ENCODE measurements around the gene NDUFS6.

NDUFS6 gene

GRCh38 chr5:1760231-1760630 is 41.0 kb upstream of the NDUFS6 start:
- Histone ChIP-seq H3K9ac (ENCODE audit: low read depth, low read length) (no peak overlapping the region), H3K27me3 (ENCODE audit: control insufficient read depth, insufficient read depth, low read length) (peaks cover 23% of the 10 kb centered on the region), H3K9me3 (replicated peaks; ENCODE audit: low read length) (peaks cover 5% of the 10 kb centered on the region), H3K36me3 (ENCODE audit: insufficient read depth, low read length) (no peaks in the 10 kb centered on the region), H3K4me2 (ENCODE audit: low read length) (no peak overlapping the region), H3K4me3 (ENCODE audit: low read length) (no peak overlapping the region), H3K4me1 (ENCODE audit: control insufficient read depth, insufficient read depth, low read length) (no peaks in the 10 kb centered on the region)

GRCh38 chr5:1760656-1761452 is 40.4 kb upstream of the NDUFS6 start:
- H3K4me2 ChIP-seq (ENCODE audit: low read length), result no peak overlapping the region
- H3K9me3 ChIP-seq (replicated peaks; ENCODE audit: low read length), result peaks cover 5% of the 10 kb centered on the region
- H3K4me1 ChIP-seq (ENCODE audit: control insufficient read depth, insufficient read depth, low read length), result no peaks in the 10 kb centered on the region
- peaks cover 20% of the 10 kb centered on the region for H3K27me3 ChIP-seq (ENCODE audit: control insufficient read depth, insufficient read depth, low read length)
- no peaks in the 10 kb centered on the region for H3K36me3 ChIP-seq (ENCODE audit: insufficient read depth, low read length)
- no peak overlapping the region for H3K4me3 ChIP-seq (ENCODE audit: low read length)
- H3K9ac ChIP-seq (ENCODE audit: low read depth, low read length), result no peak overlapping the region

- H3K9ac ChIP-seq (ENCODE audit: low read depth, low read length), result no peak overlapping the region
- H3K4me1 ChIP-seq (ENCODE audit: control insufficient read depth, insufficient read depth, low read length), result no peaks in the 10 kb centered on the region
- peaks cover 17% of the 10 kb centered on the region for H3K27me3 ChIP-seq (ENCODE audit: control insufficient read depth, insufficient read depth, low read length)
- no peak overlapping the region for H3K4me2 ChIP-seq (ENCODE audit: low read length)
- no peak overlapping the region for H3K4me3 ChIP-seq (ENCODE audit: low read length)
- H3K36me3 ChIP-seq (ENCODE audit: insufficient read depth, low read length), result no peaks in the 10 kb centered on the region
- peaks cover 5% of the 10 kb centered on the region for H3K9me3 ChIP-seq (replicated peaks; ENCODE audit: low read length)
Measured at GRCh38 chr5:1761453-1761755, 39.8 kb upstream of the NDUFS6 start.

GRCh38 chr5:1762121-1762882 is 38.9 kb upstream of the NDUFS6 start:
- H3K36me3 ChIP-seq (ENCODE audit: insufficient read depth, low read length), result no peaks in the 10 kb centered on the region
- no peak overlapping the region for H3K4me2 ChIP-seq (ENCODE audit: low read length)
- H3K4me3 ChIP-seq (ENCODE audit: low read length), result no peak overlapping the region
- peaks cover 5% of the 10 kb centered on the region for H3K9me3 ChIP-seq (replicated peaks; ENCODE audit: low read length)
- H3K4me1 ChIP-seq (ENCODE audit: control insufficient read depth, insufficient read depth, low read length), result no peaks in the 10 kb centered on the region
- H3K27me3 ChIP-seq (ENCODE audit: control insufficient read depth, insufficient read depth, low read length), result peaks cover 18% of the 10 kb centered on the region
- H3K9ac ChIP-seq (ENCODE audit: low read depth, low read length), result no peak overlapping the region

GRCh38 chr5:1762883-1763547 is 38.2 kb upstream of the NDUFS6 start:
- Histone ChIP-seq H3K27me3 (ENCODE audit: control insufficient read depth, insufficient read depth, low read length) (peaks cover 19% of the 10 kb centered on the region), H3K9ac (ENCODE audit: low read depth, low read length) (no peak overlapping the region), H3K4me3 (ENCODE audit: low read length) (no peak overlapping the region), H3K36me3 (ENCODE audit: insufficient read depth, low read length) (no peaks in the 10 kb centered on the region), H3K4me2 (ENCODE audit: low read length) (no peak overlapping the region), H3K9me3 (replicated peaks; ENCODE audit: low read length) (peaks cover 5% of the 10 kb centered on the region), H3K4me1 (ENCODE audit: control insufficient read depth, insufficient read depth, low read length) (no peaks in the 10 kb centered on the region)

- Histone ChIP-seq H3K9me3 (replicated peaks; ENCODE audit: low read length) (peaks cover 4% of the 10 kb centered on the region), H3K4me1 (ENCODE audit: control insufficient read depth, insufficient read depth, low read length) (no peaks in the 10 kb centered on the region), H3K36me3 (ENCODE audit: insufficient read depth, low read length) (no peaks in the 10 kb centered on the region), H3K4me2 (ENCODE audit: low read length) (no peak overlapping the region), H3K27me3 (ENCODE audit: control insufficient read depth, insufficient read depth, low read length) (peaks cover 19% of the 10 kb centered on the region), H3K9ac (ENCODE audit: low read depth, low read length) (no peak overlapping the region), H3K4me3 (ENCODE audit: low read length) (no peak overlapping the region)
Measured at GRCh38 chr5:1763548-1763911, 37.7 kb upstream of the NDUFS6 start.

GRCh38 chr5:1763960-1764605 is 37.1 kb upstream of the NDUFS6 start:
- Histone ChIP-seq H3K36me3 (ENCODE audit: insufficient read depth, low read length) (no peaks in the 10 kb centered on the region), H3K9me3 (replicated peaks; ENCODE audit: low read length) (no peaks in the 10 kb centered on the region), H3K4me2 (ENCODE audit: low read length) (no peak overlapping the region), H3K9ac (ENCODE audit: low read depth, low read length) (no peak overlapping the region), H3K4me3 (ENCODE audit: low read length) (no peak overlapping the region), H3K27me3 (ENCODE audit: control insufficient read depth, insufficient read depth, low read length) (peaks cover 19% of the 10 kb centered on the region), H3K4me1 (ENCODE audit: control insufficient read depth, insufficient read depth, low read length) (no peaks in the 10 kb centered on the region)

GRCh38 chr5:1764606-1764960 is 36.6 kb upstream of the NDUFS6 start:
- Histone ChIP-seq H3K9me3 (replicated peaks; ENCODE audit: low read length) (no peaks in the 10 kb centered on the region), H3K36me3 (ENCODE audit: insufficient read depth, low read length) (no peaks in the 10 kb centered on the region), H3K27me3 (ENCODE audit: control insufficient read depth, insufficient read depth, low read length) (peaks cover 17% of the 10 kb centered on the region), H3K4me2 (ENCODE audit: low read length) (no peak overlapping the region), H3K4me1 (ENCODE audit: control insufficient read depth, insufficient read depth, low read length) (no peaks in the 10 kb centered on the region), H3K4me3 (ENCODE audit: low read length) (no peak overlapping the region), H3K9ac (ENCODE audit: low read depth, low read length) (no peak overlapping the region)

GRCh38 chr5:1765141-1765879 is 35.9 kb upstream of the NDUFS6 start:
- H3K4me3 ChIP-seq (ENCODE audit: low read length), result no peak overlapping the region
- H3K4me1 ChIP-seq (ENCODE audit: control insufficient read depth, insufficient read depth, low read length), result no peaks in the 10 kb centered on the region
- no peaks in the 10 kb centered on the region for H3K36me3 ChIP-seq (ENCODE audit: insufficient read depth, low read length)
- peaks cover 15% of the 10 kb centered on the region for H3K27me3 ChIP-seq (ENCODE audit: control insufficient read depth, insufficient read depth, low read length)
- no peaks in the 10 kb centered on the region for H3K9me3 ChIP-seq (replicated peaks; ENCODE audit: low read length)
- H3K9ac ChIP-seq (ENCODE audit: low read depth, low read length), result no peak overlapping the region
- no peak overlapping the region for H3K4me2 ChIP-seq (ENCODE audit: low read length)

- Histone ChIP-seq H3K27me3 (ENCODE audit: control insufficient read depth, insufficient read depth, low read length) (peaks cover 17% of the 10 kb centered on the region), H3K4me1 (ENCODE audit: control insufficient read depth, insufficient read depth, low read length) (no peaks in the 10 kb centered on the region), H3K4me2 (ENCODE audit: low read length) (no peak overlapping the region), H3K9me3 (replicated peaks; ENCODE audit: low read length) (no peaks in the 10 kb centered on the region), H3K9ac (ENCODE audit: low read depth, low read length) (no peak overlapping the region), H3K4me3 (ENCODE audit: low read length) (no peak overlapping the region), H3K36me3 (ENCODE audit: insufficient read depth, low read length) (no peaks in the 10 kb centered on the region)
Measured at GRCh38 chr5:1765880-1766235, 35.3 kb upstream of the NDUFS6 start.
